Measurements from ENCODE around the gene CRYBG1.

- TF ChIP-seq CTCF (conservative IDR thresholded peaks at IDR 0.05 in 1 of 2, IDR thresholded peaks at IDR 0.05 in 1 of 2; ENCODE audit: extremely low read depth in 1 of 2, insufficient read depth in 1 of 2, low read depth in 1 of 2, low read length in 2 of 2) (no peak), EZH2 (IDR thresholded peaks at IDR 0.05; ENCODE audit: borderline replicate concordance, low read length) (no peak)
Observed at GRCh38 chr6:106473812-106474211, 113.3 kb downstream of the CRYBG1 start.

Measured in mammary epithelial cell (primary cell).